K562 (cell line): ENCODE data around the gene AIPL1. TPM values are rescaled to one million over a fixed set of nuclear protein-coding genes. Genes with fewer than 3 reads are reported as not detected.

Experiments used
- ASH1L ChIP-seq: fragments of 450-650 bp; IDR thresholded peaks from 2 replicates; pipeline ENCODE4 v1.6.1; 2018; ENCODE audit warnings: borderline replicate concordance, mild to moderate bottlenecking, low read depth; ENCODE audit not compliant: partially characterized antibody
- BACH1 ChIP-seq: fragments of 200-800 bp; sonication (Bioruptor generic); IDR thresholded peaks from 2 replicates; pipeline ENCODE4 v1.6.1; 2016; ENCODE audit warnings: missing genetic modification characterization, missing compliant biosample characterization
- CHD2 ChIP-seq: IDR thresholded peaks from 2 replicates; pipeline ENCODE4 v1.6.1; 2011; ENCODE audit warnings: low read depth, low read length
- DLX4 ChIP-seq: fragments of 250-450 bp; sonication (Bioruptor Pico); IDR thresholded peaks from 2 replicates; pipeline ENCODE4 v1.6.1; 2021; ENCODE audit warnings: mild to moderate bottlenecking
- EP300 ChIP-seq: IDR thresholded peaks from 2 replicates; pipeline ENCODE4 v1.6.1; 2012; ENCODE audit warnings: low read length, improper control_type of control experiment
- ERF ChIP-seq: fragments of 450-650 bp; formaldehyde crosslinking; IDR thresholded peaks from 2 replicates; pipeline ENCODE4 v1.4.0; 2020; ENCODE audit warnings: mild to moderate bottlenecking, mixed read lengths
- FOXA1 ChIP-seq: fragments of 450-650 bp; IDR thresholded peaks from 2 replicates; pipeline ENCODE4 v1.6.1; 2016; ENCODE audit warnings: mild to moderate bottlenecking, borderline replicate concordance
- IRF1 ChIP-seq: sonication (generic); formaldehyde crosslinking; IDR thresholded peaks from 2 replicates; pipeline ENCODE4 v1.8.0; 2022; ENCODE audit warnings: missing genetic modification reagents, mild to moderate bottlenecking, borderline replicate concordance
- NCOA6 ChIP-seq: fragments of 450-650 bp; IDR thresholded peaks from 2 replicates; pipeline ENCODE4 v1.6.1; 2017; ENCODE audit warnings: mild to moderate bottlenecking
- PHF20 ChIP-seq: fragments of 450-650 bp; IDR thresholded peaks from 2 replicates; pipeline ENCODE4 v1.6.1; 2018; ENCODE audit not compliant: partially characterized antibody
- POLR2G ChIP-seq: fragments of 200-400 bp; formaldehyde crosslinking; IDR thresholded peaks from 2 replicates; pipeline ENCODE4 v1.6.1; 2017; ENCODE audit warnings: low read depth, mild to moderate bottlenecking, antibody characterized with exemption, low read length, moderate library complexity
- SMARCC2 ChIP-seq: fragments of 450-650 bp; IDR thresholded peaks from 2 replicates; pipeline ENCODE4 v1.6.1; 2017; ENCODE audit warnings: antibody characterized with exemption, moderate library complexity, mild to moderate bottlenecking, low read depth
- TBL1XR1 ChIP-seq, 2 experiments: IDR thresholded peaks; 2 replicates each; pipeline ENCODE4 v1.6.1; 2012; ENCODE audit warnings: improper control_type of control experiment in 2 of 2, low read length in 2 of 2, mild to moderate bottlenecking in 1 of 2
- TCF7 ChIP-seq: sonication (generic); IDR thresholded peaks from 2 replicates; pipeline ENCODE4 v1.6.1; 2016; ENCODE audit warnings: antibody characterized with exemption, borderline replicate concordance
- TRIM24 ChIP-seq, 2 experiments: fragments of 450-650 bp; IDR thresholded peaks; 2 replicates each; pipeline ENCODE4 v1.6.1; 2016
- ZFP36 ChIP-seq: fragments of 150-350 bp; IDR thresholded peaks from 2 replicates; pipeline ENCODE4 v1.6.1; 2018; ENCODE audit warnings: low read length, low read depth; ENCODE audit not compliant: partially characterized antibody
- ZNF133 ChIP-seq: fragments of 250-450 bp; sonication (Bioruptor Pico); IDR thresholded peaks from 2 replicates; pipeline ENCODE4 v1.4.0; 2020; ENCODE audit warnings: mild to moderate bottlenecking
- ZNF354B ChIP-seq: fragments of 250-450 bp; sonication (Bioruptor Pico); IDR thresholded peaks from 2 replicates; pipeline ENCODE4 v1.4.0; 2020
- ZNF707 ChIP-seq: fragments of 250-450 bp; sonication (Bioruptor Pico); conservative IDR thresholded peaks from 2 replicates; pipeline ENCODE4 v1.8.0; 2022; ENCODE audit warnings: inconsistent platforms, mild to moderate bottlenecking, moderate library complexity
- polyA plus RNA-seq, 8 experiments: library from polyadenylated mRNA; depleted of rRNA in 4 of 8; stranded (reverse) in 5 of 8; unstranded in 3 of 8; fragments of >200 nt; fragmentation: Nextera tagmentation in 2 of 8; fragmentation: Illumina TruSeq in 1 of 8; extraction: Ambion mirVana in 2 of 8; extraction: Trizol in 1 of 8; gene quantifications; 2 replicates each; pipeline versions ENCODE4 v1.2.1 to v1.2.3, GENCODE V29; 2011 to 2014; ENCODE audit warnings: inconsistent platforms in 1 of 8, missing spikeins in 1 of 8
- total RNA-seq, 7 experiments: library from RNA; depleted of rRNA in 6 of 7; stranded (reverse); fragments of >200 nt in 6 of 7; fragmentation: Illumina TruSeq in 2 of 7; extraction: Trizol in 2 of 7; gene quantifications; 2 replicates each; pipeline versions ENCODE4 v1.2.1 to v1.2.3, GENCODE V29; 2011 to 2021; ENCODE audit warnings: low replicate concordance in 1 of 7
- TF ChIP-seq, protein P1 (sequence below): IDR thresholded peaks from 2 replicates; pipeline ENCODE4 v1.6.1; 2012; ENCODE audit warnings: low read depth, low read length, improper control_type of control experiment, borderline replicate concordance
- TF ChIP-seq, protein P2 (sequence below): conservative IDR thresholded peaks from 2 replicates; pipeline ENCODE4 v1.6.1; 2011; ENCODE audit warnings: low read depth, mild to moderate bottlenecking, low read length; ENCODE audit not compliant: control insufficient read depth
- TF ChIP-seq, protein P3 (sequence below): sonication (generic); formaldehyde crosslinking; IDR thresholded peaks from 2 replicates; pipeline ENCODE4 v1.4.0; 2020; ENCODE audit warnings: mild to moderate bottlenecking, missing genetic modification reagents

Gene AIPL1
- total and polyA plus RNA-seq, 9 of the 15 experiments (the other 6 are each of a cell fraction or from before 2014, with no cell fraction given): not detected

DNA sequence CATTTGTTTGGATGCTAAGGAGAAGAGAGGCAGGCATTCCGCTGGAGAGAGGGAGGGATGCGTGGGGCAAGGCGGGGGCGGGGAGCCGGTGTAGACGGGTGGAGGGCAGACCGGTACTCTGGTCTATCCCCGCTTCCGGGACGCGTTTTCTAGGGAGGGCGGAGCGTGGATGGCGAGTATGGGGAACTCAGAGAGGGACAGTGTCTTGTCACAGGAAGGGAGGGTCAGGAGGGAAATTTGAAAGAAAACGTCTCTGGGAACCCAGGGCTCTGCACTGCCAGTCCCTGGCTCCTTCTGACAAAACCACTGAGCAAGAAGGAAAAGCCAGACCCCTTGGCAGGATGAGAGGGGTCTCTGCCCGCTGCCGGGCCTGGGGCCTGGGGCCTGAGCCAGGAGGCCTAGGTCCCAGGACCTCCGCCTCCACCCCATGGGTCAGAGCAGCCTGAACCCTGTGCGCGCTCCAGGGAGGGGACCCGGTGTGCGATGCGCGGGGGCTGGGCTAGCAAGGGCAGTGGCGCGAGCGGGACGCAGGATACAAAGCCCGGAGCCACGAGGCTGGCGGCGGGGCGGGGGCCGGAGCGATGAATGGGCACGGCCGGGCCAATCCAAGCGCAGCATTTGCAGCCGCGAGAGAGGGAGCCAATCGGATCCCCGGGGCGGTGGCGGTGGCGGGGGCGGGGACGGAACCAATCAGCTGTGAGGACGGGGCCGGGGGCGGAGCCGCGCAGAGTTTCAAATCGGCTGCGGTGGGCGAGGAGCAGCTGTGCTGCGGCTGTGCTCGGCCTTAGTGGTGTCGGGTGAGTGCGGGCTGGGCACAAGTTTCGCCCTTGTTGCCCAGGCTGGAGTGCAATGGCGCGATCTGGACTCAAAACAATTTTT, 9.0 kb upstream of the AIPL1 start, which contains the start of gene PIMREG (continued):
- TF ChIP-seq, protein P1, sequence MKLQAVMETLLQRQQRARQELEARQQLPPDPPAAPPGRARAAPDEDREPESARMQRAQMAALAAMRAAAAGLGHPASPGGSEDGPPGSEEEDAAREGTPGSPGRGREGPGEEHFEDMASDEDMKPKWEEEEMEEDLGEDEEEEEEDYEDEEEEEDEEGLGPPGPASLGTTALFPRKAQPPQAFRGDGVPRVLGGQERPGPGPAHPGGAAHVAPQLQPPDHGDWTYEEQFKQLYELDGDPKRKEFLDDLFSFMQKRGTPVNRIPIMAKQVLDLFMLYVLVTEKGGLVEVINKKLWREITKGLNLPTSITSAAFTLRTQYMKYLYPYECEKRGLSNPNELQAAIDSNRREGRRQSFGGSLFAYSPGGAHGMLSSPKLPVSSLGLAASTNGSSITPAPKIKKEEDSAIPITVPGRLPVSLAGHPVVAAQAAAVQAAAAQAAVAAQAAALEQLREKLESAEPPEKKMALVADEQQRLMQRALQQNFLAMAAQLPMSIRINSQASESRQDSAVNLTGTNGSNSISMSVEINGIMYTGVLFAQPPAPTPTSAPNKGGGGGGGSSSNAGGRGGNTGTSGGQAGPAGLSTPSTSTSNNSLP: no peak
- TF ChIP-seq, protein P2, sequence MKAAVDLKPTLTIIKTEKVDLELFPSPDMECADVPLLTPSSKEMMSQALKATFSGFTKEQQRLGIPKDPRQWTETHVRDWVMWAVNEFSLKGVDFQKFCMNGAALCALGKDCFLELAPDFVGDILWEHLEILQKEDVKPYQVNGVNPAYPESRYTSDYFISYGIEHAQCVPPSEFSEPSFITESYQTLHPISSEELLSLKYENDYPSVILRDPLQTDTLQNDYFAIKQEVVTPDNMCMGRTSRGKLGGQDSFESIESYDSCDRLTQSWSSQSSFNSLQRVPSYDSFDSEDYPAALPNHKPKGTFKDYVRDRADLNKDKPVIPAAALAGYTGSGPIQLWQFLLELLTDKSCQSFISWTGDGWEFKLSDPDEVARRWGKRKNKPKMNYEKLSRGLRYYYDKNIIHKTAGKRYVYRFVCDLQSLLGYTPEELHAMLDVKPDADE: 0 out of 2 replicates have a peak, but pooled peaks have one; percentile 19
- TF ChIP-seq IRF1 (no peak), SMARCC2 (no peak), ZFP36 (no peak), TCF7 (no peak), ZNF354B (CRISPR knock-in tag) (no peak), CHD2 (0 out of 2 replicates have a peak, but pooled peaks have one; percentile 52), FOXA1 (no peak), ASH1L (peak; percentile 30), ERF (CRISPR knock-in tag) (no peak), TBL1XR1 (IDR thresholded peaks at IDR 0.05; ENCODE audit: low read length in 2 of 2) (no peak), ZNF133 (CRISPR knock-in tag) (no peak), POLR2G (peak; percentile 92), TRIM24 (IDR thresholded peaks at IDR 0.05) (0 out of 4 replicates have a peak, but pooled peaks of 1 of the 2 experiments have one; percentile 17), ZNF707 (no peak), BACH1 (tag) (no peak), PHF20 (no peak), DLX4 (CRISPR knock-in tag) (no peak), EP300 (no peak), NCOA6 (no peak)
- TF ChIP-seq, protein P3, sequence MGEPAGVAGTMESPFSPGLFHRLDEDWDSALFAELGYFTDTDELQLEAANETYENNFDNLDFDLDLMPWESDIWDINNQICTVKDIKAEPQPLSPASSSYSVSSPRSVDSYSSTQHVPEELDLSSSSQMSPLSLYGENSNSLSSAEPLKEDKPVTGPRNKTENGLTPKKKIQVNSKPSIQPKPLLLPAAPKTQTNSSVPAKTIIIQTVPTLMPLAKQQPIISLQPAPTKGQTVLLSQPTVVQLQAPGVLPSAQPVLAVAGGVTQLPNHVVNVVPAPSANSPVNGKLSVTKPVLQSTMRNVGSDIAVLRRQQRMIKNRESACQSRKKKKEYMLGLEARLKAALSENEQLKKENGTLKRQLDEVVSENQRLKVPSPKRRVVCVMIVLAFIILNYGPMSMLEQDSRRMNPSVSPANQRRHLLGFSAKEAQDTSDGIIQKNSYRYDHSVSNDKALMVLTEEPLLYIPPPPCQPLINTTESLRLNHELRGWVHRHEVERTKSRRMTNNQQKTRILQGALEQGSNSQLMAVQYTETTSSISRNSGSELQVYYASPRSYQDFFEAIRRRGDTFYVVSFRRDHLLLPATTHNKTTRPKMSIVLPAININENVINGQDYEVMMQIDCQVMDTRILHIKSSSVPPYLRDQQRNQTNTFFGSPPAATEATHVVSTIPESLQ (CRISPR knock-in tag): no peak
